Kidney (tissue), 11 donors: ENCODE measurements around the gene ARIH1. TPM values are rescaled to one million over a fixed set of nuclear protein-coding genes. Genes with fewer than 3 reads are reported as not detected.
"Not testable (repeated sequence)": the region's sequence is repeated elsewhere in the genome, so short reads cannot be mapped to it uniquely, and the experiment has no call there.

Experiments used
- DNase-seq, 5 donors: peaks; one replicate each; pipeline ENCODE4 v3.0.0-alpha.2; 2013 to 2020
- FAIRE-seq: peaks from 2 replicates; lab custom pipeline; 2012; peaks lifted over from hg19 to GRCh38; lab: Jason Lieb, UNC
- H3K27ac ChIP-seq, 2 donors: one replicate each; pipeline ENCODE4 v1.7.0; 2013; ENCODE audit warnings: low read depth in 2 of 2, low read length in 2 of 2, inconsistent platforms in 1 of 2
- H3K27me3 ChIP-seq: one replicate; pipeline ENCODE4 v1.7.1; 2013; ENCODE audit warnings: low read length, inconsistent platforms; ENCODE audit not compliant: control insufficient read depth, insufficient read depth
- H3K36me3 ChIP-seq, 3 donors: one replicate each; pipeline versions ENCODE4 v1.7.0 to v1.7.1; 2013; ENCODE audit warnings: low read length in 3 of 3, control low read depth in 1 of 3, inconsistent platforms in 1 of 3; ENCODE audit not compliant: insufficient read depth in 3 of 3, control insufficient read depth in 2 of 3
- H3K4me1 ChIP-seq, 3 donors: one replicate each; pipeline versions ENCODE4 v1.7.0 to v1.7.1; 2013; ENCODE audit warnings: low read length in 3 of 3, inconsistent platforms in 1 of 3, low read depth in 1 of 3; ENCODE audit not compliant: control insufficient read depth in 2 of 3, insufficient read depth in 2 of 3
- H3K4me3 ChIP-seq, 3 donors: one replicate each; pipeline versions ENCODE4 v1.7.0 to v1.8.1; 2013; ENCODE audit warnings: low read length in 3 of 3, control low read depth in 1 of 3, inconsistent platforms in 1 of 3
- H3K9ac ChIP-seq, 3 donors: one replicate each; pipeline versions ENCODE4 v1.7.0 to v1.7.1; 2013; ENCODE audit warnings: low read length in 3 of 3, control low read depth in 1 of 3, inconsistent platforms in 1 of 3
- H3K9me3 ChIP-seq, 3 donors: one replicate each; pipeline versions ENCODE4 v1.7.0 to v1.7.1; 2013; ENCODE audit warnings: low read length in 3 of 3, control low read depth in 1 of 3, inconsistent platforms in 1 of 3; ENCODE audit not compliant: control insufficient read depth in 2 of 3, insufficient read depth in 1 of 3
- intact Hi-C: fragments of 100-400 bp; cut with DNase I; formaldehyde crosslinking; loops from one replicate; pipeline ENCODE4 v1.11.1; 2022
- polyA plus RNA-seq: library from polyadenylated mRNA; stranded (reverse); fragments of 350-450 nt; fragmentation: Illumina TruSeq; extraction: RNeasy Lipid Tissue Mini Kit (QIAGEN cat#74804); gene quantifications from one replicate; pipeline ENCODE4 v1.2.3, GENCODE V29; 2014; ENCODE audit warnings: low read depth, low replicate concordance; ENCODE audit not compliant: insufficient read depth
- total RNA-seq: library from RNA; stranded (reverse); fragmentation: NEBNext Ultra II Directional; extraction: Animal tissue kit (Norgen Biotek cat#: 25700); gene quantifications from one replicate; pipeline ENCODE4 v1.2.1, GENCODE V29; 2021
- donor health status: control.
- donor health status: control.
- donor health status: DM: yes; HTN: yes; CAD: no.
- donor health status: Normal renal cell carcinoma (clear cell type).

Gene ARIH1
- total and polyA plus RNA-seq, 2 donors from 2014 or later: 27.4 to 139 TPM

GRCh38 chr15:72629068-72629570, 155.0 kb downstream of the ARIH1 start:
- H3K9me3 ChIP-seq, FAIRE-seq, H3K4me3 ChIP-seq, H3K4me1 ChIP-seq, DNase-seq, H3K9ac ChIP-seq, H3K27ac ChIP-seq, H3K36me3 ChIP-seq, H3K27me3 ChIP-seq, intact Hi-C loops: not testable (repeated sequence)

- H3K36me3 ChIP-seq, H3K27ac ChIP-seq, H3K4me3 ChIP-seq, H3K9ac ChIP-seq, H3K4me1 ChIP-seq, intact Hi-C loops, H3K9me3 ChIP-seq, FAIRE-seq, H3K27me3 ChIP-seq: not testable (repeated sequence)
- peak; percentile 85 to 97 (median 89) for DNase-seq
These were observed 162.6 kb downstream of the ARIH1 start for GRCh38 chr15:72636519-72637282.

GRCh38 chr15:72639759-72640483, 165.8 kb downstream of the ARIH1 start:
- not testable (repeated sequence) for FAIRE-seq, H3K27me3 ChIP-seq, H3K9me3 ChIP-seq

GRCh38 chr15:72642271-72642670, 168.1 kb downstream of the ARIH1 start:
- H3K36me3 ChIP-seq, H3K27ac ChIP-seq, intact Hi-C loops, H3K9ac ChIP-seq, H3K27me3 ChIP-seq, H3K4me3 ChIP-seq, DNase-seq, H3K9me3 ChIP-seq, H3K4me1 ChIP-seq, FAIRE-seq: not testable (repeated sequence)

More at GRCh38 chr15:72639759-72640483, 165.8 kb downstream of the ARIH1 start:
- DNase-seq, H3K9ac ChIP-seq, H3K4me1 ChIP-seq, H3K27ac ChIP-seq, H3K36me3 ChIP-seq, H3K4me3 ChIP-seq, intact Hi-C loops: not testable (repeated sequence)

- H3K4me1 ChIP-seq, H3K36me3 ChIP-seq, FAIRE-seq, DNase-seq, H3K4me3 ChIP-seq, H3K27ac ChIP-seq, intact Hi-C loops, H3K27me3 ChIP-seq, H3K9me3 ChIP-seq, H3K9ac ChIP-seq: not testable (repeated sequence)
These were observed 174.6 kb downstream of the ARIH1 start for GRCh38 chr15:72648631-72649253.

Other genes with a start within 250 kb of the ARIH1 start
- gene PKM, start 243.1 kb upstream of the ARIH1 start, total RNA-seq: 1,124 TPM
- 799 TPM for gene PKM, start 243.1 kb upstream of the ARIH1 start, polyA plus RNA-seq
- gene PARP6, start 201.8 kb upstream of the ARIH1 start, total RNA-seq: 69.7 TPM
- gene PARP6, start 201.8 kb upstream of the ARIH1 start, polyA plus RNA-seq: 50.4 TPM
- gene CELF6, start 154.2 kb upstream of the ARIH1 start, total RNA-seq: 3.5 TPM
- gene CELF6, start 154.2 kb upstream of the ARIH1 start, polyA plus RNA-seq: 3.8 TPM
- gene HEXA, start 98.3 kb upstream of the ARIH1 start, total RNA-seq: 138 TPM
- gene HEXA, start 98.3 kb upstream of the ARIH1 start, polyA plus RNA-seq: 199 TPM
- gene TMEM202, start 76.0 kb upstream of the ARIH1 start, total RNA-seq: not detected
- gene TMEM202, start 76.0 kb upstream of the ARIH1 start, polyA plus RNA-seq: not detected
- not detected for gene GOLGA6B, start 180.4 kb downstream of the ARIH1 start, total RNA-seq
- gene GOLGA6B, start 180.4 kb downstream of the ARIH1 start, polyA plus RNA-seq: not detected
- gene HIGD2B, start 211.9 kb downstream of the ARIH1 start, total RNA-seq: not detected
- gene HIGD2B, start 211.9 kb downstream of the ARIH1 start, polyA plus RNA-seq: not detected
- gene BBS4, start 211.9 kb downstream of the ARIH1 start, total RNA-seq: 29.3 TPM
- 17.2 TPM for gene BBS4, start 211.9 kb downstream of the ARIH1 start, polyA plus RNA-seq